ENCODE results near the gene TMEM259. TPM values are rescaled to one million over a fixed set of nuclear protein-coding genes. Genes with fewer than 3 reads are reported as not detected.

Gene TMEM259
- total and polyA plus RNA-seq, 2 of the 13 experiments (the other 11 are each of a cell fraction or from before 2014, with no cell fraction given) = 64.7 to 164 TPM

DNA sequence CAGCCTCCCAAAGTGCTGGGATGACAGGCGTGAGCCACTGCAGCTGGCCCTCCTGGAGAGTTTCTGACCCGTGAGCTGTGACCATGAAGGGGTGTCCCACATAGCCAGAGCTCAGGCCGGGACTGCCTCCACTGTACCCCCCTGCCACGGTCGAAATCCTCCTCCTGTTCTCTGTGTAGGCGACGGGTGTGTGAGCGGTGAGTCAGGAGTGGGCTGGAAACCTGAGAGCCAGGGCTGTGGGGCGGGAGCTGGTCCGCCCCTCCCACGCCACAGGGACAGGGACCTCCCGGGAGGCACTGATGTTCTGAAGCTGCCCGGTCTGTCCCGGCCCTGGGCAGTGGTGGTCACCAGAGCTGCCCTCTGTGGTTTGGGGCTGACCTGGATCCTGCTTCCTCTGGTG is 32.8 kb downstream of the TMEM259 start:
- in situ Hi-C loops (cut with HindIII; ENCODE audit: extremely low pct_ligation_motif_present, low pct_unique_long_range_greater_than_20kb) = loop anchor here (10.0 kb wide), 2 partner anchors 123 to 223 kb away; no protein-coding TSS in a partner anchor
- WGBS (ENCODE audit: low lambda C conversion rate) = 90% methylated on average over 11 of the region's 14 CpGs
- H2AFZ ChIP-seq (ENCODE audit: low read length) = no peak overlapping the region
- H3K9me3 ChIP-seq (ENCODE audit: low read length) = no peaks in the 10 kb centered on the region
- peaks cover 14% of the 10 kb centered on the region for H3K79me2 ChIP-seq (ENCODE audit: insufficient read depth, low read length)
- CTCF ChIA-PET (ENCODE audit: low intra/inter-chr PET ratio, low total read pairs) = no interaction called here
- no peak overlapping the region for H3K4me2 ChIP-seq (ENCODE audit: low read depth, low read length)
- no peak overlapping the region for H3K4me3 ChIP-seq (replicated peaks in 1 of 3; ENCODE audit: insufficient read depth in 1 of 3, low read depth in 2 of 3, low read length in 3 of 3)
- BruUV-seq (replicated peaks) = no TSS peak
- POLR2A ChIA-PET = no interaction called here
- no peak overlapping the region for H3K27ac ChIP-seq (ENCODE audit: extremely low read length, insufficient read depth, low read length)
- peaks cover 6% of the 10 kb centered on the region; the same call in 1 of the 2 replicates for H4K20me1 ChIP-seq (ENCODE audit: insufficient read depth, low read length)
- no peaks in the 10 kb centered on the region for H3K27me3 ChIP-seq (ENCODE audit: control insufficient read depth in 1 of 2, insufficient read depth in 2 of 2, low read length in 2 of 2)
- FAIRE-seq (no peak), DNase-seq (ENCODE audit: low spot score) (no peak), ATAC-seq (no peak)
- no peak overlapping the region for H3K9ac ChIP-seq (ENCODE audit: insufficient read depth, low read depth, low read length)
- peaks cover 32% of the 10 kb centered on the region for H3K4me1 ChIP-seq (ENCODE audit: insufficient read depth, low read length)
- peaks cover 22 to 46% of the 10 kb centered on the region in 2 experiments for H3K36me3 ChIP-seq (replicated peaks in 1 of 2; ENCODE audit: control insufficient read depth in 1 of 2, insufficient read depth in 2 of 2, low read length in 2 of 2)
- intact Hi-C loops (cut with micrococcal nuclease; ENCODE audit: unreplicated experiment) = no loop called here
- TF ChIP-seq TSC22D2 (CRISPR knock-in tag; IDR thresholded peaks at IDR 0.05; ENCODE audit: borderline replicate concordance) = no peak
- TF ChIP-seq ZNF343 (CRISPR knock-in tag; IDR thresholded peaks at IDR 0.05) = no peak
- no peak for TF ChIP-seq ZNF329 (CRISPR knock-in tag; IDR thresholded peaks at IDR 0.05; ENCODE audit: low read depth)

- intact Hi-C loops (cut with micrococcal nuclease; ENCODE audit: unreplicated experiment) = no loop called here
- no TSS peak for BruUV-seq (replicated peaks)
Observed at GRCh38 chr19:986083-986482, 34.8 kb downstream of the TMEM259 start.

More at GRCh38 chr19:986083-986482, 34.8 kb downstream of the TMEM259 start:
- in situ Hi-C loops (cut with HindIII; ENCODE audit: extremely low pct_ligation_motif_present, low pct_unique_long_range_greater_than_20kb) = loop anchor here (10.0 kb wide), 2 partner anchors 121 to 221 kb away; no protein-coding TSS in a partner anchor
- Histone ChIP-seq H3K4me1 (ENCODE audit: insufficient read depth, low read length) (peaks cover 32% of the 10 kb centered on the region), H3K9ac (ENCODE audit: insufficient read depth, low read depth, low read length) (no peak overlapping the region), H3K4me3 (replicated peaks in 1 of 3; ENCODE audit: insufficient read depth in 1 of 3, low read depth in 2 of 3, low read length in 3 of 3) (no peak overlapping the region), H4K20me1 (ENCODE audit: insufficient read depth, low read length) (no peaks in the 10 kb centered on the region), H3K27me3 (ENCODE audit: control insufficient read depth in 1 of 2, insufficient read depth in 2 of 2, low read length in 2 of 2) (no peaks in the 10 kb centered on the region), H3K4me2 (ENCODE audit: low read depth, low read length) (no peak overlapping the region), H3K27ac (ENCODE audit: extremely low read length, insufficient read depth, low read length) (no peak overlapping the region), H2AFZ (ENCODE audit: low read length) (no peak overlapping the region), H3K9me3 (ENCODE audit: low read length) (no peaks in the 10 kb centered on the region), H3K79me2 (ENCODE audit: insufficient read depth, low read length) (peaks cover 14% of the 10 kb centered on the region), H3K36me3 (replicated peaks in 1 of 2; ENCODE audit: control insufficient read depth in 1 of 2, insufficient read depth in 2 of 2, low read length in 2 of 2) (peaks cover 22 to 41% of the 10 kb centered on the region in 2 experiments)
- FAIRE-seq (no peak), ATAC-seq (no peak), DNase-seq (ENCODE audit: low spot score) (no peak)
- WGBS (ENCODE audit: low lambda C conversion rate) = 96% methylated on average over 11 of the region's 14 CpGs
- no peak for TF ChIP-seq ZNF468 (CRISPR knock-in tag; IDR thresholded peaks at IDR 0.05)
- no peak for TF ChIP-seq ZNF329 (CRISPR knock-in tag; IDR thresholded peaks at IDR 0.05; ENCODE audit: low read depth)
- TF ChIP-seq ZHX1 (CRISPR knock-in tag; IDR thresholded peaks at IDR 0.05; ENCODE audit: low read depth) = no peak
- no peak for TF ChIP-seq ZBTB14 (CRISPR knock-in tag; IDR thresholded peaks at IDR 0.05)
- no peak for TF ChIP-seq DDIT3 (CRISPR knock-in tag; IDR thresholded peaks at IDR 0.05)
- TF ChIP-seq SIX1 (CRISPR knock-in tag; IDR thresholded peaks at IDR 0.05; ENCODE audit: borderline replicate concordance) = no peak
- no peak for TF ChIP-seq ZNF121 (CRISPR knock-in tag; IDR thresholded peaks at IDR 0.05)
- TF ChIP-seq RARG (CRISPR knock-in tag; IDR thresholded peaks at IDR 0.05; ENCODE audit: low read depth) = no peak
- TF ChIP-seq, protein P1, sequence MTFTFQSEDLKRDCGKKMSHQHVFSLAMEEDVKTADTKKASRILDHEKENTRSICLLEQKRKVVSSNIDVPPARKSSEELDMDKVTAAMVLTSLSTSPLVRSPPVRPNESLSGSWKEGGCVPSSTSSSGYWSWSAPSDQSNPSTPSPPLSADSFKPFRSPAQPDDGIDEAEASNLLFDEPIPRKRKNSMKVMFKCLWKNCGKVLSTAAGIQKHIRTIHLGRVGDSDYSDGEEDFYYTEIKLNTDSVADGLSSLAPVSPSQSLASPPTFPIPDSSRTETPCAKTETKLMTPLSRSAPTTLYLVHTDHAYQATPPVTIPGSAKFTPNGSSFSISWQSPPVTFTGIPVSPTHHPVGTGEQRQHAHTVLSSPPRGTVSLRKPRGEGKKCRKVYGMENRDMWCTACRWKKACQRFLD (CRISPR knock-in tag; IDR thresholded peaks at IDR 0.05; ENCODE audit: borderline replicate concordance) = no peak
- TF ChIP-seq REXO4 (CRISPR knock-in tag; IDR thresholded peaks at IDR 0.05; ENCODE audit: borderline replicate concordance) = no peak
- POLR2A ChIA-PET = no interaction called here
- CTCF ChIA-PET (ENCODE audit: low intra/inter-chr PET ratio, low total read pairs) = no interaction called here

All from HepG2 (cell line).